Measurements from ENCODE around the gene LRRC36.

Gene LRRC36

DNA sequence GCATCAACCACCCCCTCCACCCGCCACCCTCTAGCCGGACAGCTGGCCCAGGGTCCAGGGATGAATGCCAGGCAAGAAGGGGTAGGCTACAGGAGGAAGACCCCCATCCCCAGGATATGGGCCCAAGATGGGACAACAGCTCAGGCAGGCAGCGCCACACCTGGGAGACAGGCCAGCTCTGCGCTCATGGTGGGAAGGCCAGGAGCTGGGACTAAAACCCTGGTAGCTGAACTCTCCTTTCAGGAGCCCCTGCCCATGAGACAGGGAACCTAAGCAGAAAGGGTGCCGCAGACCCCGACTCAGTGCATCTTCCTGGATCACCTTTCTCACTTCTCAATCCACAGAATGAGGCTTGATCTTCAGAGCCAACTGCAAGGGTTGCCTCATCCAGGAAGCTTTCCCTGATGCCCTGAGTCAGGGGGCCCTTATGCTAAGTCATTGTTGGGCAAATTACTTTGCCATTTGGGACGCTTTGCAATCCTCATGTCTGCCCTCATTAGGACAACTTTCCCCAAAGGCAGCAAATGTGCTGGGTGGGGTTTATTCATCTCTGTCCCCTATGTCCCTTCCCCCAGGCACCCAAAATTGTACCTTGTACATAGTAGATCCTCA is 80.7 kb downstream of the LRRC36 start:
- Histone ChIP-seq H3K4me2 (ENCODE audit: insufficient read depth, low read length) (no peak overlapping the region), H3K79me2 (ENCODE audit: insufficient read depth, low read length) (no peaks in the 10 kb centered on the region), H2AFZ (ENCODE audit: low read depth, low read length) (no peak overlapping the region; the same call in 1 of the 2 replicates), H3K9me3 (ENCODE audit: insufficient read depth, low read length, severe bottlenecking) (no peaks in the 10 kb centered on the region), H3K4me3 (ENCODE audit: low read depth in 1 of 2, low read length in 2 of 2) (no peak overlapping the region), H3K9ac (ENCODE audit: low read depth, low read length) (no peak overlapping the region), H3K36me3 (ENCODE audit: insufficient read depth, low read length) (no peaks in the 10 kb centered on the region), H3K27ac (ENCODE audit: low read length) (no peak overlapping the region), H3K27me3 (ENCODE audit: insufficient read depth, low read length, poor library complexity) (peaks cover 10% of the 10 kb centered on the region), H4K20me1 (ENCODE audit: insufficient read depth, low read length) (no peaks in the 10 kb centered on the region), H3K4me1 (ENCODE audit: insufficient read depth, low read length) (no peaks in the 10 kb centered on the region)
- TF ChIP-seq EZH2 (IDR thresholded peaks at IDR 0.05; ENCODE audit: borderline replicate concordance, low read depth, low read length, severe bottlenecking), result no peak
- TF ChIP-seq, protein P1, sequence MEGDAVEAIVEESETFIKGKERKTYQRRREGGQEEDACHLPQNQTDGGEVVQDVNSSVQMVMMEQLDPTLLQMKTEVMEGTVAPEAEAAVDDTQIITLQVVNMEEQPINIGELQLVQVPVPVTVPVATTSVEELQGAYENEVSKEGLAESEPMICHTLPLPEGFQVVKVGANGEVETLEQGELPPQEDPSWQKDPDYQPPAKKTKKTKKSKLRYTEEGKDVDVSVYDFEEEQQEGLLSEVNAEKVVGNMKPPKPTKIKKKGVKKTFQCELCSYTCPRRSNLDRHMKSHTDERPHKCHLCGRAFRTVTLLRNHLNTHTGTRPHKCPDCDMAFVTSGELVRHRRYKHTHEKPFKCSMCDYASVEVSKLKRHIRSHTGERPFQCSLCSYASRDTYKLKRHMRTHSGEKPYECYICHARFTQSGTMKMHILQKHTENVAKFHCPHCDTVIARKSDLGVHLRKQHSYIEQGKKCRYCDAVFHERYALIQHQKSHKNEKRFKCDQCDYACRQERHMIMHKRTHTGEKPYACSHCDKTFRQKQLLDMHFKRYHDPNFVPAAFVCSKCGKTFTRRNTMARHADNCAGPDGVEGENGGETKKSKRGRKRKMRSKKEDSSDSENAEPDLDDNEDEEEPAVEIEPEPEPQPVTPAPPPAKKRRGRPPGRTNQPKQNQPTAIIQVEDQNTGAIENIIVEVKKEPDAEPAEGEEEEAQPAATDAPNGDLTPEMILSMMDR (IDR thresholded peaks at IDR 0.05; ENCODE audit: borderline replicate concordance, extremely low read depth, low read length, poor library complexity, severe bottlenecking), result no peak
- no peak for ATAC-seq (ENCODE audit: insufficient read depth, low read depth)
- DNase-seq, result no peak

DNA sequence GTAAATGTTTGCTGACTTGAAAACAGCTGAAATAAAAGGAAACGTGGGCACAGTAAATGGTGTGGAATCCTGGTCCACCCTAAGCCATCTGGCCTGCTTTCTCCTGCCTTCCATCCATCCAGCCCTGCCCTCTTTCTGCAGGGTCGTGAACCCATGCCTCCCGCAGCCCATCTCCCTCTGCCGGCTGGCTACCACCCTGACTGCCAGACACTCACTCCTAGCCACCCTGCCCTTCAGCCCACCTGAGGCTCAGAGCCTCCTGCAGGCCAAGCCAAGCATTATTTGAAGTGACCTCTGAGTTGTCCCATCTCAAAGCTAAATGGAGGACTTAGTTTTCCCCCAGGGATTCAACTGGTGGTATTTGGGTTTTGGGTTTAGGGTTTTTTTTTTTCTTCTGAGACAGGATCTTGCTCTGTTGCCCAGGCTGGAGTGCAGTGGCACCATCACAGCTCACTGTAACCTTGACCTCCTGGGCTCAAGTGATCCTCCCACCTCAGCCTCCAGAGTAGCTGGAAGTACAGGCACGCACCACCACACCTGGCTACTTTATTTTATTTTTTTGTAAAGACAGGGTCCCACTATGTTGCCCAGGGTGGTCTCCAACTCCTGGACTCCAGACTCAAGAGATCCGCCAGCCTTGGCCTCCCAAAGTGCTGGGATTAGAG is 81.3 kb downstream of the LRRC36 start:
- H3K4me2 ChIP-seq (ENCODE audit: insufficient read depth, low read length), result no peak overlapping the region
- H3K36me3 ChIP-seq (ENCODE audit: insufficient read depth, low read length), result no peaks in the 10 kb centered on the region
- H3K27ac ChIP-seq (ENCODE audit: low read length), result no peak overlapping the region
- H4K20me1 ChIP-seq (ENCODE audit: insufficient read depth, low read length), result no peaks in the 10 kb centered on the region
- no peak for DNase-seq
- no peak overlapping the region for H3K4me3 ChIP-seq (ENCODE audit: low read depth in 1 of 2, low read length in 2 of 2)
- no peak overlapping the region for H3K9ac ChIP-seq (ENCODE audit: low read depth, low read length)
- H3K4me1 ChIP-seq (ENCODE audit: insufficient read depth, low read length), result no peaks in the 10 kb centered on the region
- H2AFZ ChIP-seq (ENCODE audit: low read depth, low read length), result no peak overlapping the region
- ATAC-seq (ENCODE audit: insufficient read depth, low read depth), result no peak
- TF ChIP-seq, protein P1 (IDR thresholded peaks at IDR 0.05; ENCODE audit: borderline replicate concordance, extremely low read depth, low read length, poor library complexity, severe bottlenecking), result no peak
- no peak for TF ChIP-seq EZH2 (IDR thresholded peaks at IDR 0.05; ENCODE audit: borderline replicate concordance, low read depth, low read length, severe bottlenecking)
- no peaks in the 10 kb centered on the region for H3K9me3 ChIP-seq (ENCODE audit: insufficient read depth, low read length, severe bottlenecking)
- peaks cover 13% of the 10 kb centered on the region for H3K27me3 ChIP-seq (ENCODE audit: insufficient read depth, low read length, poor library complexity)
- no peaks in the 10 kb centered on the region for H3K79me2 ChIP-seq (ENCODE audit: insufficient read depth, low read length)

DNA sequence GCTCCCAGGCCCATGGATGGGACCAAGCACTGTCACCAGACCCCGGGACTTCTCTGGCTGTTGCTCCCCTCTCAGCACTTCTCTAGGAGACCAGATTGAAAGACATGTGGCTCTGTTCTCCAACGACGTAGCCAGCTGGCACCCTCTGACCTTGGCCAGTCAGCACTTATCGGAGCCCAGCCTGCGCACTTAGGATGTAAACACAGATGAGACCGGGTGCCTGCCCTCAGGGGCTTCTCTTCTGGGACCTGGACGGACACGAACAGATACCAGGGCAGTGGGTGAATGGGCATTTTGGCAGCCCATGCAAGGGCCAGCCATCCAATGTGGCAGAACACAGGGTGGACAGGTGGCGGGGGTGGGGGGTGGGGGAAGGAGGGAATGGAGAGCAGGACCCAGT is 83.0 kb downstream of the LRRC36 start:
- DNase-seq (no peak), ATAC-seq (ENCODE audit: insufficient read depth, low read depth) (no peak)
- TF ChIP-seq, protein P1 (IDR thresholded peaks at IDR 0.05; ENCODE audit: borderline replicate concordance, extremely low read depth, low read length, poor library complexity, severe bottlenecking), result no peak
- no peak for TF ChIP-seq EZH2 (IDR thresholded peaks at IDR 0.05; ENCODE audit: borderline replicate concordance, low read depth, low read length, severe bottlenecking)
- peaks cover 17% of the 10 kb centered on the region for H3K27me3 ChIP-seq (ENCODE audit: insufficient read depth, low read length, poor library complexity)
- no peaks in the 10 kb centered on the region for H3K4me1 ChIP-seq (ENCODE audit: insufficient read depth, low read length)
- no peaks in the 10 kb centered on the region for H3K36me3 ChIP-seq (ENCODE audit: insufficient read depth, low read length)
- H3K27ac ChIP-seq (ENCODE audit: low read length), result no peak overlapping the region
- no peak overlapping the region for H3K4me2 ChIP-seq (ENCODE audit: insufficient read depth, low read length)
- H3K9ac ChIP-seq (ENCODE audit: low read depth, low read length), result no peak overlapping the region
- H3K79me2 ChIP-seq (ENCODE audit: insufficient read depth, low read length), result no peaks in the 10 kb centered on the region
- H3K4me3 ChIP-seq (ENCODE audit: low read depth in 1 of 2, low read length in 2 of 2), result no peak overlapping the region
- H4K20me1 ChIP-seq (ENCODE audit: insufficient read depth, low read length), result no peaks in the 10 kb centered on the region
- no peaks in the 10 kb centered on the region for H3K9me3 ChIP-seq (ENCODE audit: insufficient read depth, low read length, severe bottlenecking)
- no peak overlapping the region for H2AFZ ChIP-seq (ENCODE audit: low read depth, low read length)
